GM12801 (cell line): ENCODE measurements around the gene LMO1.

Source experiments
- TF ChIP-seq, protein P1 (sequence below): IDR thresholded peaks from one replicate; pipeline ENCODE4 v1.5.1; 2011; ENCODE audit warnings: control low read depth; ENCODE audit not compliant: insufficient read length; ENCODE audit errors: extremely low read depth

Gene LMO1

DNA sequence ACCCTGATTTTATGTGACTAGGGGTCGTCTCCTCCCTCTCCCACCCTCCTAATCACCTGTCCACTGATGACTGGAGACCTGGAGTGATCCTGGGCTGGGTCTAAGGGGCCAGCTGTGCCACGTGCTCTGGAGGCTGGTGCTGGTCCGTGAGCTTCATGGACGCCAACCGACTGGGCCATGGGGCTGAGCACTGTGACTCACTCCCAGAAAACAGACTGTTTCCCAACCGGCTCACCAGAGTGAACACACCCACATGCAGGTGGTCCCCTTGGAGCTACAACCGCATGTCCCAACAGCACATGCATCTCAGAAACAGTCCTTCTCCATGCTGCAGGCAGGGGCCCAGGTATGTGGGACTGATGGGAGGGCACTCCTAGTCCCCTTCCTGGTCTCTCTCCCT, 14.0 kb upstream of the LMO1 start:
- TF ChIP-seq, protein P1, sequence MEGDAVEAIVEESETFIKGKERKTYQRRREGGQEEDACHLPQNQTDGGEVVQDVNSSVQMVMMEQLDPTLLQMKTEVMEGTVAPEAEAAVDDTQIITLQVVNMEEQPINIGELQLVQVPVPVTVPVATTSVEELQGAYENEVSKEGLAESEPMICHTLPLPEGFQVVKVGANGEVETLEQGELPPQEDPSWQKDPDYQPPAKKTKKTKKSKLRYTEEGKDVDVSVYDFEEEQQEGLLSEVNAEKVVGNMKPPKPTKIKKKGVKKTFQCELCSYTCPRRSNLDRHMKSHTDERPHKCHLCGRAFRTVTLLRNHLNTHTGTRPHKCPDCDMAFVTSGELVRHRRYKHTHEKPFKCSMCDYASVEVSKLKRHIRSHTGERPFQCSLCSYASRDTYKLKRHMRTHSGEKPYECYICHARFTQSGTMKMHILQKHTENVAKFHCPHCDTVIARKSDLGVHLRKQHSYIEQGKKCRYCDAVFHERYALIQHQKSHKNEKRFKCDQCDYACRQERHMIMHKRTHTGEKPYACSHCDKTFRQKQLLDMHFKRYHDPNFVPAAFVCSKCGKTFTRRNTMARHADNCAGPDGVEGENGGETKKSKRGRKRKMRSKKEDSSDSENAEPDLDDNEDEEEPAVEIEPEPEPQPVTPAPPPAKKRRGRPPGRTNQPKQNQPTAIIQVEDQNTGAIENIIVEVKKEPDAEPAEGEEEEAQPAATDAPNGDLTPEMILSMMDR, result no peak

DNA sequence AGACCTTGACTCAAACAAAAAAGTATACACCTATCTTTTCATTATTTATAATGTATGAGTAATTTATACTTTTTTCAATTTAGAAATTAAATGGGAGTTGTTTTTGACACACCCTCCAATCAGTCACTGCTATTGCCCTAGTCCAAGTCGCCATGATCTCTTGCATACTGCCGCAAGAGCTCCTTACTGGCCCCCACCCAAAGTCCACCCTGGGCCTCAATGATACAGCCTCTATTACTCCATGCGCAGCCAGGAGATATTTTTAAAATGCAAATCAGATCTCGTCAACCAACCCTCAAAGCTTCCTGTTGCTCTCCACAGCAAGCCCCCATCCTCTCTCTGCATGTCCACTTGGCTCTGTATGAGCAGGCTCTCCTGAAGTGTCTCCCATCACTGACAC, 12.8 kb upstream of the LMO1 start:
- TF ChIP-seq, protein P1, result no peak

DNA sequence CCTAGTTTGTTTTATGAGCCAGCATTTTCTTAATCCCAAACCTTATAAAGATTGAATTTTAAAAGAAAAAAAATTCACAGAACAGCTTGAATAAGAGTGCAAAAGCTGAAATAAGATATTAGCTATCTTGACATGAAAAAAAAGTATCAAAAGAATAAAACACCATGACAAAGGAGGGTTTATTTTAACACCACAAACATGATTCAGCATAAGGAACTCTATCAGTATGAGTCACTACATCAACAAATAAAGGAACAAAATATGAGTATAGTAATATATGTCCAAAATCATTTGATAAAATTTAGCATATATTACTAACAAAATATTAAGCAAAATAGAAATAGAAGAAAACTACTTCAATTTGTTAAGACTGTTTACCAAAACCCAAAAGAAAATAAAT, 9.6 kb upstream of the LMO1 start:
- TF ChIP-seq, protein P1, result no peak

DNA sequence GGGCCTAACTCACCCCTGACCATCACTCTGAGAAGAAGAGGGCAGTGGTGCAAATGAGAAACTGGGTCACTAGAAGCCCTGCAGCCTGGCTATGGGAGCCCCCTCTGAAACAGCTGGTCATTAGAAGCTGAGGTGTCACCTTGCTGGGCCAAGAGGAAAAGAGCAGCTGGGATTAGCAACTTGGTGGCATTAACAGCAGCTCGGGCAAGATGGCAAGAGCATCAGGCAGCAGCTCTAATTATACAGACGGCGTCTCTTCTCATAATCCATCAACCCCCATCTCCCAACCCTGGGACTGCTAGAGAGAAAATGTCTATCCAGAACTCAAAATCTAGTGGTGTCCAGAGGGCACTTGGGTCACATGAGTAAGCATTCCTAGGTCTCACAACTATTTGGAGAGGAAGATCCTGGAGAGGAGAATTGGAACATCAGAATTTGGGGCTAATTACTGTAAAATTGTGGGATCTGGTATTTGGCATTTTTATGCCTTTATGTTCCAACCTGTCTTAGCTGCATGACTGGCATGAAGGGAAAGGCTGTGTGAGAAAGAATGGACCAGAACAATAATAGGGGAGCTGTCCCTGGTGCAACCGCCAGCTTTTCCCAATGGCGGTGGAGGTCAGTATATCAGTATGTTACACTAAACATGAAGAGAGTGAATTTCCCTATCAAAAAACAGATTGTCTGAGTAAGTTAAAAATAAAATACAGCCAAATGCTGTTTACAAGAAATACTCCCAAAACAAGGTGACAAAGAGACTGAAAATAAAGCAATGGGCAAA, 7.6 kb upstream of the LMO1 start:
- TF ChIP-seq, protein P1, result no peak

DNA sequence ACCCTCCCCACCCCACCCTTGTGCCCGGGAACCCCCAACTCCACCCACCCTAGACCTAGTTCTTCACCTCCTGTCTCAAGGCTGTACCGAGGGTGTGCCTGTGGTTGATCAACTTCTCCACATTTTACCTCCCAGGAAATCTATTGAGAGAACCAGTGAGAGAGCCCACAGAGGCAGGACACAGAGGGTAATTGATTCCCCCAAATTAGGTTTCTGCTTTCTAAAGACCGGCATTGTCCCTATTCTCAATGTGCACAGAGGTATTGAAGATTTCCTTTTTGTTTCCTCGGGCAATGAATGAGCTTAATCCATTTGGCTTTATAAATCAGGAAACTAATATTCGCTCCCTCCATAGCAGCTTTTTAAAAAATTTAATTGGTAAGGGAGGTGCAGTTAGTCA, 6.0 kb upstream of the LMO1 start:
- TF ChIP-seq, protein P1, result no peak

DNA sequence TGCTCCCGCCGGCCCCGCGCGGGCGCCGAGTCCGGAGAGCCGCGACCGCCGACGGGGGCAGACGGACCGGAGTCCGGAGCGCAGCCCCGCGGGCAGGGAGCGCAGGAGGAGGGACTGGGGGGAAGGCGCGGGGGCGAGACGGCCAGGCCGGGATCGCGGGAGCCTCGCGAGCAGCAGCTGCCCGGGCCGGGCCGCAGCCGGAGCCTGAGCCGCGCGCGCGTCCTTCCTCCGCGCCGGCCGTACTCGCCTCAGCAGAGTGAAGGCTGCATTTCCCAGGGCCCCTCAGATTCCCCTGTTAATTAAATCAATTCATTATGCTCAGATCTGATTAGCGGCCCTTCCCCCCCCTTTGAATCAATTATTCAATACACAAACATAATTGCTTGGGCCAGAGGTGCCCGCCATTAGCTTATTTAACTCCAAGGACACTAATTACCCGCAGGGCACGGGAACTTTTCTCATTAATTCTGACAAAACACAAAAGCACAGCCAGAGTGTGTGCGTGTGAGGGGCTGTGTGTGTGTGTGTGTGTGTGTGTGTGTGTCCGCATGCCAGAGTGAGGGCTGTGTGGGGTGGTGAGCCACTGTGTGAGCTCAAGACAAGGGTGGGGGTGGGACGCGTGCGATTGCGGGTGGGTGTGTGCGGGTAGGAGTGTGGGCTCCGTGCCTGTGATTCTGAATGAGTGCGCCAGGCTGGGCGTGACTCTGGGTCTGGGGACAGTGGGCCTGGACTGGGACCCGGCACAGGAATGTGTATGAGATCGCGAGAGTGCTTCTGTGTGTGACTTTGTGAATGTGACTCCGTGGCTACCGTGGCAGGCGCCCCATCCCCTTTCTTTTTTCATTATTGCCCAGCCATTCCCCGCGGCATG, 5.1 kb upstream of the LMO1 start:
- TF ChIP-seq, protein P1, result no peak

DNA sequence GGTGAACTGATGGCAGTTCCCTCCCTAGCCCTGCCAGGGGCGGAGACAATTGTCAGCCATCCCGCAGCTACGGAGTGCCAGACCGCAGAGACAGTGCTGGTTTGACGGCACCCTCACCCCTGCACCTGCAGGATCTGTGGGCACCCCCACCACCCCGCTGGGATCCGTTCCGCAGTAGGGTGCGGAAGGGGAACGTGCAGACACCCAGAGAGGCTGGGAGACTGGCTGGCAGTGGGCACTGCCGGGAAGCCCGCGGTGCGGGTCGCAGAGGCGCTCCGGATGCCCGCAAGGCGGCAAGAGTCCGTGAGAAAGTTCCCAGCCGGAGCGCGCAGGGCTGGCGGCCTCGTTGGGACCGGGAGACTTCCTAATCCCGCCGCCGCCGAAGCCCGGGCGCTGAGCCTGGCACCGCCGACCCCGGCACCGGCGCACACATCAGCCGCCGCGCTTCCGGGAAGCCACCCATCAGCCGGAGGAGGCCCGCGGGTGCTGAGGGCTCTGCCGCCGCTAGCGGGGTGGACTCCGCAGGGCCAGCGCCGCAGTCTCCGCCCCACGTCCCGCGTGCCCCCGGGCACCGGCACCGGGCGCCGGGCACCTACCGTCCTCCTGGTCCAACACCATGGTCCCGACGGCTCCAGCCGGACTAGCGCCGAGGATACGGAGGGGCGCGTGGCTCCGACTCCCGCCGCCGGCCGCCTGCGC, 4.3 kb upstream of the LMO1 start:
- TF ChIP-seq, protein P1, result no peak
